ENCODE measurements around the gene SPEG. TPM values are rescaled to one million over a fixed set of nuclear protein-coding genes. Genes with fewer than 3 reads are reported as not detected.

SPEG gene
- total RNA-seq, 1 donor from 2014 or later: 71.2 TPM

DNA sequence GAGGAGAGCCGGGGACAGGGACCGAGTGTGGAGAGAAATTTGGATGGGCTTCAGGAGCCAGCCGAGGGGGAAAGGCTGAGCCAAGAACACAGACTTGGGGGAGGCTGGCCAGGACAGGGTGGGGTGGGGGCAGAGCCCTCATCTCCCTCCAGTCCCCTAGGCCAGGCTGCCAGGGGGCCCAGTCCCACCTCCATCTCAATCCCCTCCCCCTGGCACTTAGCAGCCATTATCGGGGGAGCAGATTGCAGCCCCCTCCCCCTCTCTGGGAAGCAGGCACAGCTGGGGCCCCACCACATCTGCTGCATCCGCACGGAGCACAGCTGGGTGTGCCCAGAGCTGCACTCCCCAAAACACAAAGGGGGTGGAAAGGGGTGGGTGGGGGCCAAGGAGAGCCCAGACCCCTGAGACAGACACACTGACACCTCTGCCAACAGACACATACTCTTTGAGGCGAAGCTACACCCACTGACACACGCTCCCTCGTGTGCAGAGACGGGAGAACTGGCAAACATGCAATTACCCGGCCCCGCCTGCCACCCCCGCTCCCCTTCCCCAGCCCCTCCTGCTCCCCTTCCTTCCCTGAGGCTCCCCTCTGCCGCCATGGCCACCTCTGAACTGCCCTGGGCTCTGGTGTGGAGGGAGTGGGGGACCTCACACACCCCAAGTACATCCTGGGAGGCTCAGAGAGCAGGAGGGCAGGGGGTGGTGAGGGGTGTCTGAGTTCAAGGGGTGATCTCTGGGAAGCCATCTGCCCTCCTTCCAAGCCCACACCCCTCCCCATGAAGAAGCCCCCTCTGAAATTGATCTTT is 74.5 kb downstream of the SPEG start:
- Mint-ChIP-seq H3K27me3 (ENCODE audit: low read depth, unreplicated experiment) (peaks cover 18% of the 10 kb centered on the region), H3K9me3 (ENCODE audit: unreplicated experiment) (no peaks in the 10 kb centered on the region), H3K4me1 (ENCODE audit: low read depth, unreplicated experiment) (peaks cover 17% of the 10 kb centered on the region), H3K27ac (ENCODE audit: unreplicated experiment) (no peak overlapping the region), H3K4me3 (ENCODE audit: unreplicated experiment) (peak overlapping the region; percentile 73), H3K36me3 (ENCODE audit: low read depth, unreplicated experiment) (peaks cover 7% of the 10 kb centered on the region)
- Histone ChIP-seq H3K27me3 (ENCODE audit: insufficient read depth, low read length) (peaks cover 26% of the 10 kb centered on the region), H3K4me3 (ENCODE audit: insufficient read depth, low read depth, low read length) (no peak overlapping the region), H3K36me3 (ENCODE audit: insufficient read depth, low read length) (no peaks in the 10 kb centered on the region), H3K9me3 (ENCODE audit: insufficient read depth, low read depth, low read length) (no peaks in the 10 kb centered on the region), H3K27ac (ENCODE audit: low read depth, low read length) (no peak overlapping the region), H4K20me1 (ENCODE audit: insufficient read depth, low read length) (peaks cover 8% of the 10 kb centered on the region), H2AFZ (ENCODE audit: low read depth, low read length) (no peak overlapping the region), H3K9ac (ENCODE audit: low read length) (no peak overlapping the region), H3K79me2 (ENCODE audit: insufficient read depth, low read length) (no peaks in the 10 kb centered on the region), H3K4me2 (ENCODE audit: low read length) (peak overlapping the region; percentile 87), H3K4me1 (ENCODE audit: insufficient read depth, low read length) (peaks cover 22% of the 10 kb centered on the region)
- TF ChIP-seq, protein P1, sequence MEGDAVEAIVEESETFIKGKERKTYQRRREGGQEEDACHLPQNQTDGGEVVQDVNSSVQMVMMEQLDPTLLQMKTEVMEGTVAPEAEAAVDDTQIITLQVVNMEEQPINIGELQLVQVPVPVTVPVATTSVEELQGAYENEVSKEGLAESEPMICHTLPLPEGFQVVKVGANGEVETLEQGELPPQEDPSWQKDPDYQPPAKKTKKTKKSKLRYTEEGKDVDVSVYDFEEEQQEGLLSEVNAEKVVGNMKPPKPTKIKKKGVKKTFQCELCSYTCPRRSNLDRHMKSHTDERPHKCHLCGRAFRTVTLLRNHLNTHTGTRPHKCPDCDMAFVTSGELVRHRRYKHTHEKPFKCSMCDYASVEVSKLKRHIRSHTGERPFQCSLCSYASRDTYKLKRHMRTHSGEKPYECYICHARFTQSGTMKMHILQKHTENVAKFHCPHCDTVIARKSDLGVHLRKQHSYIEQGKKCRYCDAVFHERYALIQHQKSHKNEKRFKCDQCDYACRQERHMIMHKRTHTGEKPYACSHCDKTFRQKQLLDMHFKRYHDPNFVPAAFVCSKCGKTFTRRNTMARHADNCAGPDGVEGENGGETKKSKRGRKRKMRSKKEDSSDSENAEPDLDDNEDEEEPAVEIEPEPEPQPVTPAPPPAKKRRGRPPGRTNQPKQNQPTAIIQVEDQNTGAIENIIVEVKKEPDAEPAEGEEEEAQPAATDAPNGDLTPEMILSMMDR (IDR thresholded peaks at IDR 0.05; ENCODE audit: insufficient read depth, low read depth, low read length): no peak
- no peak for TF ChIP-seq EZH2 (IDR thresholded peaks at IDR 0.05; ENCODE audit: insufficient read depth, low read length)
- no peak for FAIRE-seq
- DNase-seq (ENCODE audit: low read depth): no peak

DNA sequence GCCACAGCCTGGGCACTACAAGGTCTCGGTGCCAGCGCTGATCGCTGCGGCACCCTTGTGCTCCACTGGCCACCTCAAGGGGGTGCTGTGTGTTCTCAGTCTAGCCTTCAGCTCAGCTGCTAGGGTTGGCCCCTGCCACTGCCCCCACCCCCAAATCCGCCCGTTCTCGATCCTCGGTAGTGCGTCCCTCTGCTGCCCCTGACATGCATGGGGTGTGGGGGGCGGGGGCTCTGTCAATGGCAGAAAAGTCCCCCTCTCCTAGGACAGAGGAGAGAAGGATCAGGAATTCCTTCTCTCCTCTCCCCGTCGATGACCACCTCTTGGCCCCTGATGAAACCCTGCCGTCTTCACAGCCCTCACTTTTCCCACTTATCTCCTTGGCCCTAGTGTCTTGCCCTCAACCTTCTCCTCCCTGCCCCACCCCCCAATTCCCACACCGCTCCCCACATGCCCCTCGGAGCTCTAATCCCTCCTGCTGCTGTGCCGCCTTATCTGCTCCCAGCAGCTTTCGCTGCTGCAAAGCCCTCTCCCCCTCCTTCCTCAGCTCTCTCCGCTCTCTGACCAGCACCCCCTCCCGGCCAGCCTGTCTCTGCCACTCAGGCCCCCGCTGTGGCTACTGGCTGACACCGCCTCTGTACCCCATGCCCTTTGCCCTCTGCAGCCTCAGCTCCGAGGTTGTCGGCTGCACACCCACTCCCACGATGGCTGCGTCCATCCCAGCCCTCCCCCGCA is 75.3 kb downstream of the SPEG start:
- Histone ChIP-seq H3K4me1 (ENCODE audit: insufficient read depth, low read length) (peaks cover 24% of the 10 kb centered on the region), H3K4me2 (ENCODE audit: low read length) (peak overlapping the region; percentile 87), H3K9me3 (ENCODE audit: insufficient read depth, low read depth, low read length) (no peaks in the 10 kb centered on the region), H2AFZ (ENCODE audit: low read depth, low read length) (peak overlapping the region; percentile 3), H3K9ac (ENCODE audit: low read length) (peak overlapping the region; percentile 43), H3K36me3 (ENCODE audit: insufficient read depth, low read length) (no peaks in the 10 kb centered on the region), H3K27ac (ENCODE audit: low read depth, low read length) (no peak overlapping the region), H3K27me3 (ENCODE audit: insufficient read depth, low read length) (peaks cover 31% of the 10 kb centered on the region), H3K4me3 (ENCODE audit: insufficient read depth, low read depth, low read length) (no peak overlapping the region), H4K20me1 (ENCODE audit: insufficient read depth, low read length) (peaks cover 8% of the 10 kb centered on the region), H3K79me2 (ENCODE audit: insufficient read depth, low read length) (no peaks in the 10 kb centered on the region)
- peaks cover 19% of the 10 kb centered on the region for H3K27me3 Mint-ChIP-seq (ENCODE audit: low read depth, unreplicated experiment)
- H3K36me3 Mint-ChIP-seq (ENCODE audit: low read depth, unreplicated experiment): peaks cover 5% of the 10 kb centered on the region
- no peaks in the 10 kb centered on the region for H3K9me3 Mint-ChIP-seq (ENCODE audit: unreplicated experiment)
- H3K27ac Mint-ChIP-seq (ENCODE audit: unreplicated experiment): no peak overlapping the region
- DNase-seq (ENCODE audit: low read depth) (no peak), FAIRE-seq (no peak)
- TF ChIP-seq, protein P1 (IDR thresholded peaks at IDR 0.05; ENCODE audit: insufficient read depth, low read depth, low read length): peak; percentile 61
- TF ChIP-seq EZH2 (IDR thresholded peaks at IDR 0.05; ENCODE audit: insufficient read depth, low read length): no peak
- peaks cover 17% of the 10 kb centered on the region for H3K4me1 Mint-ChIP-seq (ENCODE audit: low read depth, unreplicated experiment)
- H3K4me3 Mint-ChIP-seq (ENCODE audit: unreplicated experiment): peak overlapping the region; percentile 73
